Mesodermal cell (in vitro differentiated cells): ENCODE measurements around the gene TMEM221.

Source experiments
- H3K27ac ChIP-seq: 2 replicates; pipeline ENCODE4 v1.7.0; 2013; ENCODE audit warnings: mild to moderate bottlenecking, low read depth, low read length, moderate library complexity; ENCODE audit not compliant: severe bottlenecking
- H3K36me3 ChIP-seq: 2 replicates; pipeline ENCODE4 v1.7.1; 2013; ENCODE audit warnings: mild to moderate bottlenecking, low read length, moderate library complexity; ENCODE audit not compliant: control insufficient read depth, insufficient read depth
- H3K4me1 ChIP-seq: one replicate; pipeline ENCODE4 v1.7.1; 2013; ENCODE audit warnings: mild to moderate bottlenecking, low read length; ENCODE audit not compliant: insufficient read depth, control insufficient read depth, poor library complexity, severe bottlenecking
- H3K4me3 ChIP-seq: 2 replicates; pipeline ENCODE4 v1.7.0; 2013; ENCODE audit warnings: low read length, control low read depth, mild to moderate bottlenecking; ENCODE audit not compliant: insufficient read depth, poor library complexity, severe bottlenecking; ENCODE audit errors: extremely low read depth
- H3K9me3 ChIP-seq: 2 replicates; pipeline ENCODE4 v1.7.1; 2013; ENCODE audit warnings: mild to moderate bottlenecking, low read length, moderate library complexity; ENCODE audit not compliant: control insufficient read depth
- WGBS, 2 experiments: methylation state at CpG; one replicate each; pipeline ENCODE4 v1.1.5; 2013; ENCODE audit warnings: missing lambda C conversion rate in 2 of 2; ENCODE audit not compliant: insufficient coverage in 2 of 2; 5-methylcytosine and 5-hydroxymethylcytosine counted together

Gene TMEM221

GRCh38 chr19:17436094-17436873, 12.2 kb downstream of the TMEM221 start:
- 94 to 97% methylated on average over 20 to 24 of the region's 25 CpGs for WGBS, 2 experiments

GRCh38 chr19:17435218-17435617, 13.2 kb downstream of the TMEM221 start:
- H3K9me3 ChIP-seq = no peaks in the 10 kb centered on the region
- no peaks in the 10 kb centered on the region for H3K36me3 ChIP-seq
- H3K27ac ChIP-seq = no peak overlapping the region
- WGBS, 2 experiments = 78 to 93% methylated on average over 1 to 3 of the region's 7 CpGs
- H3K4me3 ChIP-seq = no peak overlapping the region
- H3K4me1 ChIP-seq = no peaks in the 10 kb centered on the region

More at GRCh38 chr19:17436094-17436873, 12.2 kb downstream of the TMEM221 start:
- H3K36me3 ChIP-seq = no peaks in the 10 kb centered on the region
- H3K27ac ChIP-seq = no peak overlapping the region
- no peaks in the 10 kb centered on the region for H3K9me3 ChIP-seq
- H3K4me1 ChIP-seq = no peaks in the 10 kb centered on the region
- H3K4me3 ChIP-seq = no peak overlapping the region

- Histone ChIP-seq H3K27ac (no peak overlapping the region), H3K9me3 (no peaks in the 10 kb centered on the region), H3K36me3 (no peaks in the 10 kb centered on the region), H3K4me3 (no peak overlapping the region), H3K4me1 (no peaks in the 10 kb centered on the region)
- WGBS, 2 experiments = 91 to 100% methylated on average over 3 to 5 of the region's 7 CpGs
Observed at GRCh38 chr19:17431417-17431816, 17.1 kb downstream of the TMEM221 start.

- H3K9me3 ChIP-seq = no peaks in the 10 kb centered on the region
- no peak overlapping the region for H3K4me3 ChIP-seq
- 86 to 93% methylated on average over 15 of the region's 17 CpGs for WGBS, 2 experiments
- no peaks in the 10 kb centered on the region for H3K36me3 ChIP-seq
- H3K4me1 ChIP-seq = peaks cover 2% of the 10 kb centered on the region
- no peak overlapping the region for H3K27ac ChIP-seq
Observed at GRCh38 chr19:17429641-17430113, 18.8 kb downstream of the TMEM221 start.

GRCh38 chr19:17424743-17425365, 23.6 kb downstream of the TMEM221 start:
- Histone ChIP-seq H3K9me3 (no peaks in the 10 kb centered on the region), H3K36me3 (peaks cover 17% of the 10 kb centered on the region), H3K4me1 (peaks cover 3% of the 10 kb centered on the region), H3K4me3 (no peak overlapping the region), H3K27ac (no peak overlapping the region)
- WGBS, 2 experiments = 9 to 27% methylated on average over 13 to 19 of the region's 27 CpGs

- Histone ChIP-seq H3K36me3 (peaks cover 17% of the 10 kb centered on the region), H3K4me1 (peaks cover 3% of the 10 kb centered on the region), H3K4me3 (no peak overlapping the region), H3K27ac (no peak overlapping the region), H3K9me3 (no peaks in the 10 kb centered on the region)
- 95 to 97% methylated on average over 14 to 17 of the region's 20 CpGs for WGBS, 2 experiments
Observed at GRCh38 chr19:17423429-17424208, 24.8 kb downstream of the TMEM221 start.

GRCh38 chr19:17421942-17422341, 26.5 kb downstream of the TMEM221 start:
- Histone ChIP-seq H3K36me3 (peaks cover 17% of the 10 kb centered on the region), H3K27ac (no peak overlapping the region), H3K4me1 (peaks cover 3% of the 10 kb centered on the region), H3K4me3 (no peak overlapping the region), H3K9me3 (no peaks in the 10 kb centered on the region)
- WGBS, 2 experiments = 94 to 100% methylated on average over 2 to 4 of the region's 4 CpGs

- no peak overlapping the region for H3K27ac ChIP-seq
- peak overlapping the region; percentile 85 for H3K4me3 ChIP-seq
- no peaks in the 10 kb centered on the region for H3K9me3 ChIP-seq
- peaks cover 17% of the 10 kb centered on the region for H3K36me3 ChIP-seq
- peaks cover 3% of the 10 kb centered on the region for H3K4me1 ChIP-seq
- WGBS, 2 experiments = 10 to 17% methylated on average over 14 to 21 of the region's 25 CpGs
Observed at GRCh38 chr19:17420475-17420924, 28.0 kb downstream of the TMEM221 start.

- Histone ChIP-seq H3K9me3 (no peaks in the 10 kb centered on the region), H3K4me1 (peaks cover 8% of the 10 kb centered on the region), H3K27ac (peak within 1 kb of the TSS; percentile 94), H3K36me3 (peaks cover 17% of the 10 kb centered on the region), H3K4me3 (peak within 1 kb of the TSS; percentile 85)
- 1% methylated on average over 46 to 57 of the region's 85 CpGs for WGBS, 2 experiments
Observed at GRCh38 chr19:17419621-17420474, 28.6 kb downstream of the TMEM221 start, which contains the start of gene MVB12A. MVB12A (plus strand) TSS chr19:17420047; CDS start chr19:17420136, 89 bp downstream.
